Keratinocyte (primary cell): ENCODE measurements around the gene EME1. TPM values are rescaled to one million over a fixed set of nuclear protein-coding genes. Genes with fewer than 3 reads are reported as not detected.

Source experiments
- DNase-seq: peaks from one replicate; pipeline ENCODE4 v3.0.0-alpha.2; 2011; ENCODE audit warnings: low read depth, missing footprints, low spot score
- FAIRE-seq: peaks from 2 replicates; lab custom pipeline; 2011; peaks lifted over from hg19 to GRCh38; lab: Jason Lieb, UNC
- H2AFZ ChIP-seq: 2 replicates; pipeline ENCODE4 v1.6.0; 2012; ENCODE audit warnings: low read length, control low read depth, inconsistent platforms; ENCODE audit not compliant: control insufficient read depth
- H3K27ac ChIP-seq: 2 replicates; pipeline ENCODE4 v1.5.1; 2011; ENCODE audit warnings: low read length; ENCODE audit not compliant: control insufficient read depth, insufficient read depth
- H3K27me3 ChIP-seq: 3 replicates; pipeline ENCODE4 v1.6.0; 2011; ENCODE audit warnings: low read length; ENCODE audit not compliant: control insufficient read depth, insufficient read depth; ENCODE audit errors: extremely low read depth
- H3K36me3 ChIP-seq, 2 experiments: 2 replicates in 1 of 2; 3 replicates in 1 of 2; pipeline ENCODE4 v1.5.1; 2011; ENCODE audit warnings: low read length in 2 of 2, mild to moderate bottlenecking in 1 of 2; ENCODE audit not compliant: control insufficient read depth in 2 of 2, insufficient read depth in 2 of 2; ENCODE audit errors: extremely low read depth in 1 of 2
- H3K4me1 ChIP-seq: 3 replicates; pipeline ENCODE4 v1.5.1; 2011; ENCODE audit warnings: low read length; ENCODE audit not compliant: control insufficient read depth, insufficient read depth; ENCODE audit errors: extremely low read depth
- H3K4me2 ChIP-seq: 3 replicates; pipeline ENCODE4 v1.6.0; 2011; ENCODE audit warnings: low read depth, low read length; ENCODE audit not compliant: control insufficient read depth, insufficient read depth; ENCODE audit errors: extremely low read depth
- H3K4me3 ChIP-seq, 3 experiments: fragments of 200-600 bp in 1 of 3; sonication (generic) in 1 of 3; 2 replicates in 2 of 3; 3 replicates in 1 of 3; pipeline ENCODE4 v1.5.1; 2011 to 2016; ENCODE audit warnings: low read length in 3 of 3, mild to moderate bottlenecking in 3 of 3, control low read depth in 2 of 3, inconsistent platforms in 1 of 3, low read depth in 1 of 3, mixed read lengths in 1 of 3, mixed run types in 1 of 3, moderate library complexity in 1 of 3; ENCODE audit not compliant: control insufficient read depth in 2 of 3, insufficient read depth in 2 of 3; ENCODE audit errors: extremely low read depth in 1 of 3
- H3K79me2 ChIP-seq: 2 replicates; pipeline ENCODE4 v1.6.0; 2012; ENCODE audit warnings: low read length; ENCODE audit not compliant: control insufficient read depth, insufficient read depth
- H3K9ac ChIP-seq: 3 replicates; pipeline ENCODE4 v1.6.0; 2011; ENCODE audit warnings: low read length; ENCODE audit not compliant: control insufficient read depth, insufficient read depth; ENCODE audit errors: extremely low read depth
- H3K9me1 ChIP-seq: 3 replicates; pipeline ENCODE4 v1.6.0; 2011; ENCODE audit warnings: low read length; ENCODE audit not compliant: control insufficient read depth, insufficient read depth; ENCODE audit errors: extremely low read depth
- H3K9me3 ChIP-seq: 2 replicates; pipeline ENCODE4 v1.5.1; 2012; ENCODE audit warnings: low read depth, low read length; ENCODE audit not compliant: control insufficient read depth
- H4K20me1 ChIP-seq: 3 replicates; pipeline ENCODE4 v1.6.0; 2011; ENCODE audit warnings: low read length; ENCODE audit not compliant: control insufficient read depth, insufficient read depth; ENCODE audit errors: extremely low read depth
- CTCF ChIP-seq, 3 experiments: IDR thresholded peaks in 1 of 3; conservative IDR thresholded peaks in 1 of 3; optimal IDR thresholded peaks in 1 of 3; 2 replicates in 2 of 3; 3 replicates in 1 of 3; pipeline versions ENCODE3 to v1.5.1; 2011; ENCODE audit warnings: low read length in 3 of 3, mild to moderate bottlenecking in 3 of 3, moderate library complexity in 2 of 3, control low read depth in 1 of 3, inconsistent platforms in 1 of 3; ENCODE audit not compliant: insufficient read depth in 2 of 3; ENCODE audit errors: extremely low read depth in 1 of 3
- EZH2 ChIP-seq: IDR thresholded peaks from one replicate; pipeline ENCODE4 v1.6.1; 2012; ENCODE audit warnings: inconsistent platforms, mild to moderate bottlenecking, low read length, moderate library complexity
- dilution Hi-C: fragments of 300-500 bp; cut with MboI; formaldehyde crosslinking; loops from one replicate; pipeline ENCODE4 v1.7.0; 2020; ENCODE audit warnings: low sequenced_read_pairs; ENCODE audit not compliant: extremely low pct_ligation_motif_present
- polyA plus RNA-seq, 5 experiments: library from polyadenylated mRNA; depleted of rRNA in 3 of 5; stranded (reverse) in 3 of 5; stranded (forward) in 1 of 5; unstranded in 1 of 5; fragments of >200 nt; gene quantifications; 1 replicate in 1 of 5; 2 replicates in 3 of 5; 3 replicates in 1 of 5; pipeline versions ENCODE4 v1.2.1 to v1.2.3, GENCODE V29; 2011 to 2012; ENCODE audit warnings: missing spikeins in 2 of 5, low read depth in 1 of 5, low replicate concordance in 1 of 5

The EME1 gene
- polyA plus RNA-seq, 1 donor (not counting 4 experiments of a cell fraction or from before 2014, with no cell fraction given) = 4.7 TPM

GRCh38 chr17:50396261-50397110, 23.5 kb downstream of the EME1 start:
- Histone ChIP-seq H4K20me1 (peaks cover 8% of the 10 kb centered on the region), H3K27me3 (no peaks in the 10 kb centered on the region), H3K79me2 (peaks cover 54% of the 10 kb centered on the region), H3K4me3 (peak overlapping the region; percentile 88 to 97 (median 95)), H3K4me2 (peak overlapping the region; percentile 95), H3K36me3 (peaks cover 22 to 39% of the 10 kb centered on the region in 2 experiments), H3K9ac (peak overlapping the region; percentile 98), H3K27ac (peak overlapping the region; percentile 89), H3K4me1 (peaks cover 17% of the 10 kb centered on the region), H3K9me3 (no peaks in the 10 kb centered on the region), H2AFZ (no peak overlapping the region), H3K9me1 (no peaks in the 10 kb centered on the region)
- FAIRE-seq = no peak
- dilution Hi-C loops = no loop called here
- TF ChIP-seq CTCF (optimal IDR thresholded peaks at IDR 0.05 in 1 of 3, IDR thresholded peaks at IDR 0.05 in 1 of 3, conservative IDR thresholded peaks at IDR 0.05 in 1 of 3; ENCODE audit: extremely low read depth in 1 of 3, insufficient read depth in 2 of 3, low read length in 3 of 3) (no peak), EZH2 (no peak)
- DNase-seq = no peak

GRCh38 chr17:50397111-50397918, 24.3 kb downstream of the EME1 start, which contains the start of gene LRRC59:
TSS of gene LRRC59 (minus strand) at chr17:50397523. CDS start at chr17:50397317, 206 bp downstream.
- Histone ChIP-seq H3K4me2 (peak within 1 kb of the TSS; percentile 95), H3K27me3 (no peaks in the 10 kb centered on the region), H3K9ac (peak within 1 kb of the TSS; percentile 98), H3K36me3 (peaks cover 20 to 31% of the 10 kb centered on the region in 2 experiments), H3K9me3 (no peaks in the 10 kb centered on the region), H2AFZ (peak within 1 kb of the TSS; percentile 53), H3K9me1 (no peaks in the 10 kb centered on the region), H3K4me3 (peak within 1 kb of the TSS; percentile 88 to 97 (median 95)), H3K79me2 (peaks cover 51% of the 10 kb centered on the region), H3K4me1 (peaks cover 17% of the 10 kb centered on the region), H4K20me1 (peaks cover 8% of the 10 kb centered on the region), H3K27ac (peak within 1 kb of the TSS; percentile 89)
- dilution Hi-C loops = no loop called here
- FAIRE-seq (no peak), DNase-seq (no peak)
- peak; percentile 89 to 100 (median 99) for TF ChIP-seq CTCF (optimal IDR thresholded peaks at IDR 0.05 in 1 of 3, IDR thresholded peaks at IDR 0.05 in 1 of 3, conservative IDR thresholded peaks at IDR 0.05 in 1 of 3; ENCODE audit: extremely low read depth in 1 of 3, insufficient read depth in 2 of 3, low read length in 3 of 3)
- no peak for TF ChIP-seq EZH2
